Liver (tissue), 3 donors: ENCODE measurements around the gene GRIN2A.

Experiments used
- EGR1 ChIP-seq, 2 donors: IDR thresholded peaks; 2 replicates each; pipeline ENCODE4 v1.6.1; 2016 to 2018; ENCODE audit warnings: antibody characterized with exemption in 2 of 2, low read depth in 2 of 2
- FOXA1 ChIP-seq: IDR thresholded peaks from 2 replicates; pipeline ENCODE4 v1.6.1; 2016; ENCODE audit warnings: antibody characterized with exemption
- GABPA ChIP-seq, 2 donors: IDR thresholded peaks in 1 of 2; conservative IDR thresholded peaks in 1 of 2; 2 replicates each; pipeline ENCODE4 v1.6.1; 2016; ENCODE audit warnings: antibody characterized with exemption in 2 of 2, mild to moderate bottlenecking in 1 of 2, moderate library complexity in 1 of 2
- HNF4A ChIP-seq, 2 donors: conservative IDR thresholded peaks; 2 replicates each; pipeline ENCODE4 v1.6.1; 2016; ENCODE audit warnings: antibody characterized with exemption in 2 of 2, mild to moderate bottlenecking in 2 of 2
- JUND ChIP-seq, 2 donors: IDR thresholded peaks; 2 replicates each; pipeline ENCODE4 v1.6.1; 2016; ENCODE audit warnings: antibody characterized with exemption in 2 of 2
- NR2F2 ChIP-seq: IDR thresholded peaks from 2 replicates; pipeline ENCODE4 v1.6.1; 2016; ENCODE audit warnings: antibody characterized with exemption
- RXRA ChIP-seq, 2 donors: IDR thresholded peaks; 2 replicates each; pipeline ENCODE4 v1.6.1; 2017 to 2018; ENCODE audit warnings: antibody characterized with exemption in 2 of 2, mild to moderate bottlenecking in 1 of 2
- TAF1 ChIP-seq: conservative IDR thresholded peaks from 2 replicates; pipeline ENCODE4 v1.6.1; 2016; ENCODE audit warnings: antibody characterized with exemption, mild to moderate bottlenecking
- YY1 ChIP-seq: IDR thresholded peaks from 2 replicates; pipeline ENCODE4 v1.6.1; 2016; ENCODE audit warnings: antibody characterized with exemption, mild to moderate bottlenecking
- ZBTB33 ChIP-seq: IDR thresholded peaks from 2 replicates; pipeline ENCODE4 v1.6.1; 2016; ENCODE audit warnings: antibody characterized with exemption
- TF ChIP-seq, protein P1 (sequence below): fragments of 150-350 bp; IDR thresholded peaks from 2 replicates; pipeline ENCODE4 v1.5.1; 2017; ENCODE audit warnings: improper control_type of control experiment, low read depth, low read length; ENCODE audit not compliant: missing input control
- TF ChIP-seq, protein P2 (sequence below): IDR thresholded peaks from 2 replicates; pipeline ENCODE4 v1.6.1; 2016; ENCODE audit warnings: antibody characterized with exemption, mild to moderate bottlenecking
- TF ChIP-seq, protein P3 (sequence below): IDR thresholded peaks from 2 replicates; pipeline ENCODE4 v1.6.1; 2016; ENCODE audit warnings: antibody characterized with exemption
- TF ChIP-seq, protein P4 (sequence below): IDR thresholded peaks from 2 replicates; pipeline ENCODE4 v1.6.1; 2016; ENCODE audit warnings: antibody characterized with exemption
- donor health status: healthy.
- donor health status: healthy.

DNA sequence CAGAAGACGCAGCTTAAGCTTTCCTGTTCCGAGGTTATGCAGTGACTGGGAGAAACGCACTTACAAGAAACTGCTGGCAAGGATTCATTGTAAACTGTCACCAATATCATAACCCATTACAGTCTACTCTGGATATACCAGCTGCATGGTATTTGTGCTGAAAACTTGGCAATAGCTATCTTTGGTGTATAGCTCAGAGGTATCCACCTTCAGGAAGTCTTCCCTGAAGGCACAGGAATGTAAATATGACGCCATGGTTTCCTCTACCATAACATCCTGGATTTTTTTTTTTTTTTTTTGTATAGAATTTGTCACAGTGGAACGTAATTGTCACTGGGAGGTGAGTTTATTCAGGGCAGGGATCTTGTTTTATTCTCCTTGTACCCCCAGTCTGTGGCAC is 406.2 kb downstream of the GRIN2A start:
- no peak for TF ChIP-seq YY1
- TF ChIP-seq, protein P1, sequence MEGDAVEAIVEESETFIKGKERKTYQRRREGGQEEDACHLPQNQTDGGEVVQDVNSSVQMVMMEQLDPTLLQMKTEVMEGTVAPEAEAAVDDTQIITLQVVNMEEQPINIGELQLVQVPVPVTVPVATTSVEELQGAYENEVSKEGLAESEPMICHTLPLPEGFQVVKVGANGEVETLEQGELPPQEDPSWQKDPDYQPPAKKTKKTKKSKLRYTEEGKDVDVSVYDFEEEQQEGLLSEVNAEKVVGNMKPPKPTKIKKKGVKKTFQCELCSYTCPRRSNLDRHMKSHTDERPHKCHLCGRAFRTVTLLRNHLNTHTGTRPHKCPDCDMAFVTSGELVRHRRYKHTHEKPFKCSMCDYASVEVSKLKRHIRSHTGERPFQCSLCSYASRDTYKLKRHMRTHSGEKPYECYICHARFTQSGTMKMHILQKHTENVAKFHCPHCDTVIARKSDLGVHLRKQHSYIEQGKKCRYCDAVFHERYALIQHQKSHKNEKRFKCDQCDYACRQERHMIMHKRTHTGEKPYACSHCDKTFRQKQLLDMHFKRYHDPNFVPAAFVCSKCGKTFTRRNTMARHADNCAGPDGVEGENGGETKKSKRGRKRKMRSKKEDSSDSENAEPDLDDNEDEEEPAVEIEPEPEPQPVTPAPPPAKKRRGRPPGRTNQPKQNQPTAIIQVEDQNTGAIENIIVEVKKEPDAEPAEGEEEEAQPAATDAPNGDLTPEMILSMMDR = no peak
- no peak for TF ChIP-seq TAF1
- TF ChIP-seq, protein P2, sequence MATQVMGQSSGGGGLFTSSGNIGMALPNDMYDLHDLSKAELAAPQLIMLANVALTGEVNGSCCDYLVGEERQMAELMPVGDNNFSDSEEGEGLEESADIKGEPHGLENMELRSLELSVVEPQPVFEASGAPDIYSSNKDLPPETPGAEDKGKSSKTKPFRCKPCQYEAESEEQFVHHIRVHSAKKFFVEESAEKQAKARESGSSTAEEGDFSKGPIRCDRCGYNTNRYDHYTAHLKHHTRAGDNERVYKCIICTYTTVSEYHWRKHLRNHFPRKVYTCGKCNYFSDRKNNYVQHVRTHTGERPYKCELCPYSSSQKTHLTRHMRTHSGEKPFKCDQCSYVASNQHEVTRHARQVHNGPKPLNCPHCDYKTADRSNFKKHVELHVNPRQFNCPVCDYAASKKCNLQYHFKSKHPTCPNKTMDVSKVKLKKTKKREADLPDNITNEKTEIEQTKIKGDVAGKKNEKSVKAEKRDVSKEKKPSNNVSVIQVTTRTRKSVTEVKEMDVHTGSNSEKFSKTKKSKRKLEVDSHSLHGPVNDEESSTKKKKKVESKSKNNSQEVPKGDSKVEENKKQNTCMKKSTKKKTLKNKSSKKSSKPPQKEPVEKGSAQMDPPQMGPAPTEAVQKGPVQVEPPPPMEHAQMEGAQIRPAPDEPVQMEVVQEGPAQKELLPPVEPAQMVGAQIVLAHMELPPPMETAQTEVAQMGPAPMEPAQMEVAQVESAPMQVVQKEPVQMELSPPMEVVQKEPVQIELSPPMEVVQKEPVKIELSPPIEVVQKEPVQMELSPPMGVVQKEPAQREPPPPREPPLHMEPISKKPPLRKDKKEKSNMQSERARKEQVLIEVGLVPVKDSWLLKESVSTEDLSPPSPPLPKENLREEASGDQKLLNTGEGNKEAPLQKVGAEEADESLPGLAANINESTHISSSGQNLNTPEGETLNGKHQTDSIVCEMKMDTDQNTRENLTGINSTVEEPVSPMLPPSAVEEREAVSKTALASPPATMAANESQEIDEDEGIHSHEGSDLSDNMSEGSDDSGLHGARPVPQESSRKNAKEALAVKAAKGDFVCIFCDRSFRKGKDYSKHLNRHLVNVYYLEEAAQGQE = no peak
- TF ChIP-seq GABPA (IDR thresholded peaks at IDR 0.05 in 1 of 2, conservative IDR thresholded peaks at IDR 0.05 in 1 of 2) = no peak
- TF ChIP-seq FOXA1 = no peak
- TF ChIP-seq JUND (IDR thresholded peaks at IDR 0.05) = no peak
- TF ChIP-seq NR2F2 = no peak
- no peak for TF ChIP-seq ZBTB33
- TF ChIP-seq, protein P3, sequence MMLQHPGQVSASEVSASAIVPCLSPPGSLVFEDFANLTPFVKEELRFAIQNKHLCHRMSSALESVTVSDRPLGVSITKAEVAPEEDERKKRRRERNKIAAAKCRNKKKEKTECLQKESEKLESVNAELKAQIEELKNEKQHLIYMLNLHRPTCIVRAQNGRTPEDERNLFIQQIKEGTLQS = no peak
- no peak for TF ChIP-seq HNF4A (conservative IDR thresholded peaks at IDR 0.05)
- TF ChIP-seq, protein P4, sequence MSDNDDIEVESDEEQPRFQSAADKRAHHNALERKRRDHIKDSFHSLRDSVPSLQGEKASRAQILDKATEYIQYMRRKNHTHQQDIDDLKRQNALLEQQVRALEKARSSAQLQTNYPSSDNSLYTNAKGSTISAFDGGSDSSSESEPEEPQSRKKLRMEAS = no peak
- no peak for TF ChIP-seq EGR1 (IDR thresholded peaks at IDR 0.05; ENCODE audit: low read depth in 2 of 2)
- TF ChIP-seq RXRA (IDR thresholded peaks at IDR 0.05) = no peak
